K562 (cell line): Measurements from ENCODE around the gene NUFIP2. TPM values are rescaled to one million over a fixed set of nuclear protein-coding genes. Genes with fewer than 3 reads are reported as not detected.

Experiments
- DIDO1 ChIP-seq: fragments of 450-650 bp; IDR thresholded peaks from 2 replicates; pipeline ENCODE4 v1.6.1; 2016; ENCODE audit warnings: low read depth, missing biosample characterization, missing genetic modification characterization
- GABPB1 ChIP-seq: sonication (generic); formaldehyde crosslinking; IDR thresholded peaks from 2 replicates; pipeline ENCODE4 v1.8.0; 2022; ENCODE audit warnings: mild to moderate bottlenecking, missing genetic modification reagents
- HEY1 ChIP-seq: fragments of 250-450 bp; sonication (Bioruptor Pico); IDR thresholded peaks from 2 replicates; pipeline ENCODE4 v1.5.0; 2020; ENCODE audit warnings: mild to moderate bottlenecking, moderate library complexity, borderline replicate concordance
- HNRNPLL ChIP-seq: fragments of 200-400 bp; formaldehyde crosslinking; IDR thresholded peaks from 2 replicates; pipeline ENCODE4 v1.6.1; 2017; ENCODE audit warnings: low read length, low read depth, mild to moderate bottlenecking; ENCODE audit not compliant: poor library complexity, severe bottlenecking
- MCM7 ChIP-seq, 2 experiments: fragments of 450-650 bp; IDR thresholded peaks; 2 replicates each; pipeline ENCODE4 v1.6.1; 2016 to 2018
- NELFE ChIP-seq: IDR thresholded peaks from 2 replicates; pipeline ENCODE4 v1.6.1; 2011; ENCODE audit warnings: mild to moderate bottlenecking; ENCODE audit not compliant: insufficient read depth, insufficient read length
- POLR2H ChIP-seq: IDR thresholded peaks from 2 replicates; pipeline ENCODE4 v1.6.1; 2016; ENCODE audit warnings: missing genetic modification characterization, low read depth, mild to moderate bottlenecking, control low read depth, missing compliant biosample characterization, moderate library complexity
- RBM39 ChIP-seq: fragments of 200-400 bp; formaldehyde crosslinking; optimal IDR thresholded peaks from 2 replicates; pipeline ENCODE3; 2018; ENCODE audit warnings: low read depth, low read length
- SMARCA5 ChIP-seq: fragments of 450-650 bp; IDR thresholded peaks from 2 replicates; pipeline ENCODE4 v1.6.1; 2016
- SNAPC5 ChIP-seq: fragments of 250-450 bp; sonication (Bioruptor Pico); IDR thresholded peaks from 2 replicates; pipeline ENCODE4 v1.8.0; 2021; ENCODE audit warnings: moderate library complexity, mild to moderate bottlenecking, inconsistent platforms
- TEAD4 ChIP-seq, 2 experiments: sonication (generic) in 1 of 2; formaldehyde crosslinking in 1 of 2; IDR thresholded peaks; 2 replicates each; pipeline versions ENCODE4 v1.6.1 to v1.8.0; 2012 to 2022; ENCODE audit warnings: borderline replicate concordance in 1 of 2, inconsistent platforms in 1 of 2, low read length in 1 of 2, mild to moderate bottlenecking in 1 of 2, missing genetic modification reagents in 1 of 2
- YBX1 ChIP-seq: fragments of 450-650 bp; IDR thresholded peaks from 2 replicates; pipeline ENCODE4 v1.7.1; 2016; ENCODE audit warnings: mild to moderate bottlenecking
- ZBTB17 ChIP-seq: fragments of 450-650 bp; formaldehyde crosslinking; IDR thresholded peaks from 2 replicates; pipeline ENCODE4 v1.4.0; 2020; ENCODE audit warnings: mild to moderate bottlenecking
- ZKSCAN1 ChIP-seq: fragments of 150-350 bp; IDR thresholded peaks from 2 replicates; pipeline ENCODE4 v1.6.1; 2016; ENCODE audit warnings: low read depth, low read length
- ZKSCAN3 ChIP-seq: fragments of 250-450 bp; sonication (Bioruptor Pico); IDR thresholded peaks from 2 replicates; pipeline ENCODE4 v1.4.0; 2020
- ZNF41 ChIP-seq: fragments of 250-450 bp; sonication (Bioruptor Pico); conservative IDR thresholded peaks from 2 replicates; pipeline ENCODE4 v1.4.0; 2020; ENCODE audit warnings: mild to moderate bottlenecking
- ZNF551 ChIP-seq: fragments of 250-450 bp; sonication (Bioruptor Pico); IDR thresholded peaks from 2 replicates; pipeline ENCODE4 v1.5.0; 2021; ENCODE audit warnings: mild to moderate bottlenecking, moderate library complexity
- polyA plus RNA-seq, 8 experiments: library from polyadenylated mRNA; depleted of rRNA in 4 of 8; stranded (reverse) in 5 of 8; unstranded in 3 of 8; fragments of >200 nt; fragmentation: Nextera tagmentation in 2 of 8; fragmentation: Illumina TruSeq in 1 of 8; extraction: Ambion mirVana in 2 of 8; extraction: Trizol in 1 of 8; gene quantifications; 2 replicates each; pipeline versions ENCODE4 v1.2.1 to v1.2.3, GENCODE V29; 2011 to 2014; ENCODE audit warnings: inconsistent platforms in 1 of 8, missing spikeins in 1 of 8
- total RNA-seq, 7 experiments: library from RNA; depleted of rRNA in 6 of 7; stranded (reverse); fragments of >200 nt in 6 of 7; fragmentation: Illumina TruSeq in 2 of 7; extraction: Trizol in 2 of 7; gene quantifications; 2 replicates each; pipeline versions ENCODE4 v1.2.1 to v1.2.3, GENCODE V29; 2011 to 2021; ENCODE audit warnings: low replicate concordance in 1 of 7
- TF ChIP-seq, protein P1 (sequence below): IDR thresholded peaks from 3 replicates; pipeline ENCODE4 v1.6.1; 2011; ENCODE audit warnings: borderline replicate concordance, mild to moderate bottlenecking, moderate library complexity; ENCODE audit not compliant: insufficient read length; ENCODE audit errors: extremely low read depth
- TF ChIP-seq, protein P2 (sequence below): sonication (generic); formaldehyde crosslinking; IDR thresholded peaks from 2 replicates; pipeline ENCODE4 v1.8.1; 2022; ENCODE audit warnings: missing genetic modification reagents

The NUFIP2 gene
- total and polyA plus RNA-seq, 9 of the 15 experiments (the other 6 are each of a cell fraction or from before 2014, with no cell fraction given): 4.9 to 40.7 (median 18.5) TPM

- TF ChIP-seq ZNF41 (0 out of 2 replicates have a peak, but pooled peaks have one; percentile 64), RBM39 (no peak), HNRNPLL (peak; percentile 85), ZKSCAN3 (CRISPR knock-in tag) (no peak), SNAPC5 (CRISPR knock-in tag) (no peak), NELFE (peak; percentile 97), POLR2H (tag) (peak; percentile 98), SMARCA5 (peak; percentile 24; the same call in 1 of the 2 replicates), ZNF551 (CRISPR knock-in tag) (no peak), DIDO1 (tag) (peak; percentile 79), YBX1 (no peak), HEY1 (CRISPR knock-in tag) (no peak; the same call in 1 of the 2 replicates), GABPB1 (CRISPR knock-in tag) (peak; percentile 62; the same call in 1 of the 2 replicates), MCM7 (IDR thresholded peaks at IDR 0.05) (no peak), ZKSCAN1 (no peak), ZBTB17 (CRISPR knock-in tag) (peak; percentile 61), TEAD4 (IDR thresholded peaks at IDR 0.05; ENCODE audit: low read length) (peak; percentile 29; the same call in 1 of the 2 replicates), TEAD4 (CRISPR knock-in tag; IDR thresholded peaks at IDR 0.05; ENCODE audit: borderline replicate concordance) (no peak)
- TF ChIP-seq, protein P1, sequence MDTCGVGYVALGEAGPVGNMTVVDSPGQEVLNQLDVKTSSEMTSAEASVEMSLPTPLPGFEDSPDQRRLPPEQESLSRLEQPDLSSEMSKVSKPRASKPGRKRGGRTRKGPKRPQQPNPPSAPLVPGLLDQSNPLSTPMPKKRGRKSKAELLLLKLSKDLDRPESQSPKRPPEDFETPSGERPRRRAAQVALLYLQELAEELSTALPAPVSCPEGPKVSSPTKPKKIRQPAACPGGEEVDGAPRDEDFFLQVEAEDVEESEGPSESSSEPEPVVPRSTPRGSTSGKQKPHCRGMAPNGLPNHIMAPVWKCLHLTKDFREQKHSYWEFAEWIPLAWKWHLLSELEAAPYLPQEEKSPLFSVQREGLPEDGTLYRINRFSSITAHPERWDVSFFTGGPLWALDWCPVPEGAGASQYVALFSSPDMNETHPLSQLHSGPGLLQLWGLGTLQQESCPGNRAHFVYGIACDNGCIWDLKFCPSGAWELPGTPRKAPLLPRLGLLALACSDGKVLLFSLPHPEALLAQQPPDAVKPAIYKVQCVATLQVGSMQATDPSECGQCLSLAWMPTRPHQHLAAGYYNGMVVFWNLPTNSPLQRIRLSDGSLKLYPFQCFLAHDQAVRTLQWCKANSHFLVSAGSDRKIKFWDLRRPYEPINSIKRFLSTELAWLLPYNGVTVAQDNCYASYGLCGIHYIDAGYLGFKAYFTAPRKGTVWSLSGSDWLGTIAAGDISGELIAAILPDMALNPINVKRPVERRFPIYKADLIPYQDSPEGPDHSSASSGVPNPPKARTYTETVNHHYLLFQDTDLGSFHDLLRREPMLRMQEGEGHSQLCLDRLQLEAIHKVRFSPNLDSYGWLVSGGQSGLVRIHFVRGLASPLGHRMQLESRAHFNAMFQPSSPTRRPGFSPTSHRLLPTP: no peak
- TF ChIP-seq, protein P2, sequence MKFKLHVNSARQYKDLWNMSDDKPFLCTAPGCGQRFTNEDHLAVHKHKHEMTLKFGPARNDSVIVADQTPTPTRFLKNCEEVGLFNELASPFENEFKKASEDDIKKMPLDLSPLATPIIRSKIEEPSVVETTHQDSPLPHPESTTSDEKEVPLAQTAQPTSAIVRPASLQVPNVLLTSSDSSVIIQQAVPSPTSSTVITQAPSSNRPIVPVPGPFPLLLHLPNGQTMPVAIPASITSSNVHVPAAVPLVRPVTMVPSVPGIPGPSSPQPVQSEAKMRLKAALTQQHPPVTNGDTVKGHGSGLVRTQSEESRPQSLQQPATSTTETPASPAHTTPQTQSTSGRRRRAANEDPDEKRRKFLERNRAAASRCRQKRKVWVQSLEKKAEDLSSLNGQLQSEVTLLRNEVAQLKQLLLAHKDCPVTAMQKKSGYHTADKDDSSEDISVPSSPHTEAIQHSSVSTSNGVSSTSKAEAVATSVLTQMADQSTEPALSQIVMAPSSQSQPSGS (CRISPR knock-in tag): no peak
These were observed at the start of gene NUFIP2 (continued) for GRCh38 chr17:29293890-29294579.
